ENCODE measurements around the gene LECT2.

DNA sequence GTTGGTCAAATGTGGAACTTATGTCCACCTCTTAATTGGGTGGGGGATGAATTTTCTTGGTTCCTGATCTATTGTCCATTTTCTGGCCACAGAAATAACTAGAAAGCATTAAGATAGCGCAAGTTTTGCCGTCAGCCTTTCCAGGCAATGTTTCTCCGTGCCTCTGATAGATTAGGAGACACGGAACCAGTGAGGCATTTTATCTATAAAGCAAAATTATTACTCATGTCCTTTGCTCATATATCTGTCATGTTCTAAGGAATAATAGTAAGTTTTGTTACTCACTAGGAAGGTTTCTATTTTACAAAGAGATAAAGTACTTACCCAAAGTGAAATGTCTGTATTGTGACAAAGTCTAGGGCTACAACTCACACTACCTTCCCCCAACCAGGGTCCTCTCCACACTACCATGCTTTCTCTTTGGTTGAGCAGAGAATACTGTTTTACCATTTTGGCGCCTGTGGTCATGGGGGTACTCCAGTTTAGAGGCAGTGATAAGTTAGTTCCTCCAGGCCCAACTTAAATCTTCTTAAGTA, 39.2 kb downstream of the LECT2 start:
- TF ChIP-seq CTCF (IDR thresholded peaks at IDR 0.05) (no peak), POLR2A (IDR thresholded peaks at IDR 0.05) (no peak)

All from ovary (tissue), 3 donors.